HCT116 (cell line): ENCODE results near the gene TRPC4. TPM values are rescaled to one million over a fixed set of nuclear protein-coding genes. Genes with fewer than 3 reads are reported as not detected.

Experiments
- ATAC-seq: fragments of 200-7000 bp; cut with Tn5 transposase; 2 replicates; pipeline ENCODE4 v1.9.1; 2020; ENCODE audit warnings: mild to moderate bottlenecking, moderate library complexity
- BruUV-seq: library from RNA; stranded (reverse); fragments of 400-500 nt; replicated peaks from 2 replicates; lab custom pipeline; 2021; lab: Mats Ljungman, UMichigan
- CTCF ChIA-PET: fragments of 300-600 bp; sonication (Branson Sonifier 250); formaldehyde crosslinking; loops from one replicate; lab custom pipeline; 2021; ENCODE audit warnings: antibody characterized with exemption; lab: Charles Lee
- POLR2A ChIA-PET: fragments of 300-600, 350-600 bp; sonication (Branson Sonifier 250); formaldehyde crosslinking; loops from one replicate; lab custom pipeline; 2021; ENCODE audit warnings: antibody characterized with exemption; lab: Charles Lee
- RAD21 ChIA-PET, 2 experiments: fragments of 300-600 bp; sonication (Branson Sonifier 250); formaldehyde crosslinking; loops; one replicate each; lab custom pipeline; 2023; ENCODE audit warnings: low total read pairs in 2 of 2; ENCODE audit not compliant: uncharacterized antibody in 2 of 2, unreplicated experiment in 2 of 2, low non-redundant PET in 1 of 2; lab: Charles Lee
- DNase-seq: peaks from one replicate; pipeline ENCODE4 v3.0.0-alpha.2; 2010; ENCODE audit warnings: low read depth, low spot score
- H2AFZ ChIP-seq: fragments of 200-600 bp; shearing (Covaris generic), sonication (generic); 2 replicates; pipeline ENCODE4 v1.6.1; 2017; ENCODE audit warnings: low read depth, mixed run types, mixed read lengths, antibody characterized with exemption, low read length; ENCODE audit not compliant: poor library complexity, severe bottlenecking
- H3K27ac ChIP-seq: 2 replicates; pipeline ENCODE4 v1.5.1; 2012; ENCODE audit warnings: low read depth, low read length
- H3K27me3 ChIP-seq: fragments of 200-600 bp; sonication (generic); 2 replicates; pipeline ENCODE4 v1.6.1; 2016; ENCODE audit warnings: mixed run types, low read length, mixed read lengths; ENCODE audit not compliant: insufficient read depth
- H3K36me3 ChIP-seq, 2 experiments: fragments of 200-500 bp in 1 of 2; fragments of 200-600 bp in 1 of 2; sonication (Bioruptor generic) in 1 of 2; sonication (generic) in 1 of 2; 2 replicates each; pipeline versions ENCODE4 v1.5.1 to v1.6.1; 2014 to 2016; ENCODE audit warnings: low read length in 2 of 2, inconsistent platforms in 1 of 2, mixed read lengths in 1 of 2, mixed run types in 1 of 2; ENCODE audit not compliant: insufficient read depth in 2 of 2, control insufficient read depth in 1 of 2
- H3K4me1 ChIP-seq, 2 experiments: fragments of 200-600 bp in 1 of 2; sonication (generic) in 1 of 2; 2 replicates each; pipeline versions ENCODE4 v1.5.1 to v1.6.1; 2012 to 2017; ENCODE audit warnings: low read length in 2 of 2, inconsistent platforms in 1 of 2, mild to moderate bottlenecking in 1 of 2, mixed read lengths in 1 of 2, mixed run types in 1 of 2, moderate library complexity in 1 of 2; ENCODE audit not compliant: insufficient read depth in 2 of 2, control insufficient read depth in 1 of 2
- H3K4me2 ChIP-seq: fragments of 200-600 bp; sonication (generic); 2 replicates; pipeline ENCODE4 v1.6.1; 2017; ENCODE audit warnings: mixed run types, low read length, mixed read lengths
- H3K4me3 ChIP-seq, 2 experiments: fragments of 200-600 bp in 1 of 2; sonication (generic) in 1 of 2; replicated peaks in 1 of 2; 2 replicates each; pipeline ENCODE4 v1.5.1; 2011 to 2016; ENCODE audit warnings: low read length in 2 of 2, control low read depth in 1 of 2, low read depth in 1 of 2, mild to moderate bottlenecking in 1 of 2, mixed read lengths in 1 of 2, mixed run types in 1 of 2
- H3K79me2 ChIP-seq: fragments of 200-600 bp; sonication (generic); 2 replicates; pipeline ENCODE4 v1.6.1; 2017; ENCODE audit warnings: mild to moderate bottlenecking, mixed run types, low read length, moderate library complexity, mixed read lengths; ENCODE audit not compliant: insufficient read depth
- H3K9ac ChIP-seq: fragments of 200-600 bp; sonication (generic); 2 replicates; pipeline ENCODE4 v1.6.1; 2016; ENCODE audit warnings: low read length, mixed read lengths
- H3K9me2 ChIP-seq: fragments of 200-600 bp; sonication (generic), shearing (Covaris generic); 2 replicates; pipeline ENCODE4 v1.6.1; 2017; ENCODE audit warnings: mixed run types, mild to moderate bottlenecking, moderate library complexity; ENCODE audit not compliant: insufficient read depth
- H3K9me3 ChIP-seq, 2 experiments: fragments of 200-500 bp in 1 of 2; fragments of 200-600 bp in 1 of 2; sonication (Bioruptor generic) in 1 of 2; sonication (generic) in 1 of 2; 2 replicates each; pipeline ENCODE4 v1.6.1; 2014 to 2017; ENCODE audit warnings: low read length in 2 of 2, mixed read lengths in 2 of 2, inconsistent platforms in 1 of 2, low read depth in 1 of 2, mild to moderate bottlenecking in 1 of 2, mixed run types in 1 of 2, moderate library complexity in 1 of 2; ENCODE audit not compliant: control insufficient read depth in 1 of 2, insufficient read depth in 1 of 2
- H4K20me1 ChIP-seq: fragments of 200-600 bp; sonication (generic), shearing (Covaris generic); 2 replicates; pipeline ENCODE4 v1.6.1; 2017; ENCODE audit warnings: mixed run types, mild to moderate bottlenecking, moderate library complexity; ENCODE audit not compliant: insufficient read depth
- CBX3 ChIP-seq: IDR thresholded peaks from 2 replicates; pipeline ENCODE4 v1.6.1; 2012; ENCODE audit warnings: low read depth
- ELF1 ChIP-seq: IDR thresholded peaks from 2 replicates; pipeline ENCODE4 v1.6.1; 2012; ENCODE audit warnings: low read depth, borderline replicate concordance
- EZH2 ChIP-seq: fragments of 200-600 bp; sonication (generic); IDR thresholded peaks from 2 replicates; pipeline ENCODE4 v1.6.1; 2017; ENCODE audit warnings: antibody characterized with exemption, mixed run types
- EZH2phosphoT487 ChIP-seq: fragments of 200-600 bp; IDR thresholded peaks from 2 replicates; pipeline ENCODE4 v1.6.1; 2018; ENCODE audit warnings: antibody characterized with exemption, borderline replicate concordance
- POLR2AphosphoS5 ChIP-seq: IDR thresholded peaks from 2 replicates; pipeline ENCODE4 v1.6.1; 2011; ENCODE audit warnings: mild to moderate bottlenecking, low read depth, low read length, moderate library complexity
- SIN3A ChIP-seq: IDR thresholded peaks from 2 replicates; pipeline ENCODE4 v1.6.1; 2012; ENCODE audit warnings: low read depth
- SP1 ChIP-seq: IDR thresholded peaks from 2 replicates; pipeline ENCODE4 v1.6.1; 2012; ENCODE audit warnings: low read depth
- TCF7L2 ChIP-seq: IDR thresholded peaks from 2 replicates; pipeline ENCODE4 v1.7.0; 2011; ENCODE audit warnings: borderline replicate concordance, inconsistent platforms; ENCODE audit not compliant: insufficient read depth, insufficient read length; ENCODE audit errors: extremely low read depth
- YY1 ChIP-seq: IDR thresholded peaks from 2 replicates; pipeline ENCODE4 v1.6.1; 2011; ENCODE audit warnings: low read length, low read depth, moderate library complexity, mild to moderate bottlenecking; ENCODE audit not compliant: insufficient replicate concordance; ENCODE audit errors: extremely low read depth
- ZNF274 ChIP-seq: fragments of 200-500 bp; sonication (Bioruptor generic); IDR thresholded peaks from 2 replicates; pipeline ENCODE4 v1.6.1; 2014; ENCODE audit warnings: mild to moderate bottlenecking, low read depth, low read length, inconsistent platforms
- intact Hi-C: fragments of 100-400 bp; cut with micrococcal nuclease; formaldehyde crosslinking; loops from 2 replicates; pipeline ENCODE4 v1.10.0; 2022
- total RNA-seq: library from RNA; stranded (reverse); gene quantifications from one replicate; pipeline ENCODE4 v1.2.1, GENCODE V29; 2021; ENCODE audit not compliant: unreplicated experiment
- TF ChIP-seq, protein P1 (sequence below): IDR thresholded peaks from 2 replicates; pipeline ENCODE4 v1.6.1; 2012
- TF ChIP-seq, protein P2 (sequence below): IDR thresholded peaks from 2 replicates; pipeline ENCODE4 v1.6.1; 2012

Gene TRPC4
- total RNA-seq, 1 experiment from 2014 or later: not detected

DNA sequence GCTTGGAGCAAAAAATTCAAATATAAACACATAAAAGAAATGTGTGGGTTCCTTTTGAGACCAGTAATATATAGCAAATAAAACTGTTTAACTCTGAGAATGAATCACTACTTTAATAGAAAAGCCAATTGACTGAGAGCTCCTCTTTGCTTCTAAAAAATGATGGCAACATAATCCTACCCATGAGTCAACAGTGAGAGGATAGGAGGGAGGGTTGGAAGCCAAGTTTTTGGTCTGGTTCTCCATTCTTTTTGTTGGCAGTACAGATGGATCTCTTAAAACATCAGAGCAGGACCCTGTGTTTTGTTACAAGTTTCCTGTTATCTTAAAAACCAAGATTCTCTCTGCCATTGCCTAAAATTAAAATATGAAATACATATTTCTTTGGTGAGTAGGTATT lies 221.0 kb downstream of the TRPC4 start:
- ChIA-PET POLR2A (no interaction called here), RAD21 (no interaction called here), CTCF (no interaction called here)
- no peak for ATAC-seq
- no peak overlapping the region for H3K27ac ChIP-seq
- BruUV-seq: no TSS peak
- no peaks in the 10 kb centered on the region for H4K20me1 ChIP-seq
- intact Hi-C loops: no loop called here
- no peaks in the 10 kb centered on the region for H3K79me2 ChIP-seq
- H3K36me3 ChIP-seq: no peaks in the 10 kb centered on the region
- peaks cover 8 to 26% of the 10 kb centered on the region in 2 experiments; a peak in 3 of 4 replicates for H3K9me3 ChIP-seq
- H3K4me1 ChIP-seq: no peaks in the 10 kb centered on the region
- TF ChIP-seq CBX3 (no peak), ELF1 (no peak), EZH2 (no peak), SP1 (no peak), ZNF274 (no peak), YY1 (no peak), EZH2phosphoT487 (no peak), TCF7L2 (no peak), SIN3A (no peak)
- TF ChIP-seq, protein P1, sequence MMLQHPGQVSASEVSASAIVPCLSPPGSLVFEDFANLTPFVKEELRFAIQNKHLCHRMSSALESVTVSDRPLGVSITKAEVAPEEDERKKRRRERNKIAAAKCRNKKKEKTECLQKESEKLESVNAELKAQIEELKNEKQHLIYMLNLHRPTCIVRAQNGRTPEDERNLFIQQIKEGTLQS: no peak
- no peak overlapping the region for H2AFZ ChIP-seq
- no peak overlapping the region for H3K9ac ChIP-seq
- H3K27me3 ChIP-seq: no peaks in the 10 kb centered on the region
- no peaks in the 10 kb centered on the region for H3K9me2 ChIP-seq
- H3K4me3 ChIP-seq: no peak overlapping the region
- no peak for DNase-seq
- no peak overlapping the region for H3K4me2 ChIP-seq

GRCh38 chr13:37647031-37647650 lies 222.4 kb downstream of the TRPC4 start:
- Histone ChIP-seq H3K4me1 (no peaks in the 10 kb centered on the region), H3K4me3 (no peak overlapping the region), H3K36me3 (no peaks in the 10 kb centered on the region), H3K79me2 (no peaks in the 10 kb centered on the region), H3K4me2 (no peak overlapping the region), H2AFZ (no peak overlapping the region), H3K27me3 (no peaks in the 10 kb centered on the region), H4K20me1 (no peaks in the 10 kb centered on the region), H3K9ac (no peak overlapping the region), H3K9me3 (peaks cover 5 to 14% of the 10 kb centered on the region in 2 experiments; a peak in 2 of 4 replicates), H3K27ac (no peak overlapping the region), H3K9me2 (no peaks in the 10 kb centered on the region)
- CTCF ChIA-PET: no interaction called here
- no TSS peak for BruUV-seq
- TF ChIP-seq ZNF274 (no peak), ELF1 (no peak), TCF7L2 (no peak), POLR2AphosphoS5 (no peak), EZH2phosphoT487 (no peak)
- TF ChIP-seq, protein P2, sequence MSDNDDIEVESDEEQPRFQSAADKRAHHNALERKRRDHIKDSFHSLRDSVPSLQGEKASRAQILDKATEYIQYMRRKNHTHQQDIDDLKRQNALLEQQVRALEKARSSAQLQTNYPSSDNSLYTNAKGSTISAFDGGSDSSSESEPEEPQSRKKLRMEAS: no peak
- POLR2A ChIA-PET: no interaction called here
- DNase-seq (no peak), ATAC-seq (no peak)
- intact Hi-C loops: no loop called here
- RAD21 ChIA-PET: no interaction called here
